Hepatocyte (in vitro differentiated cells): ENCODE measurements around the gene RYR3. TPM values are rescaled to one million over a fixed set of nuclear protein-coding genes. Genes with fewer than 3 reads are reported as not detected.

ENCODE experiments used
- DNase-seq: peaks from one replicate; pipeline ENCODE4 v3.0.0-alpha.2; 2016; ENCODE audit warnings: low spot score
- H2AFZ ChIP-seq: fragments of 200-600 bp; sonication (generic); 2 replicates; pipeline ENCODE4 v1.6.0; 2016; ENCODE audit warnings: antibody characterized with exemption, mild to moderate bottlenecking
- H3K27ac ChIP-seq: fragments of 200-600 bp; sonication (generic); 2 replicates; pipeline ENCODE4 v1.5.1; 2016; ENCODE audit warnings: mild to moderate bottlenecking
- H3K27me3 ChIP-seq: fragments of 200-600 bp; sonication (generic); 2 replicates; pipeline ENCODE4 v1.6.1; 2016
- H3K36me3 ChIP-seq: fragments of 200-600 bp; sonication (generic); replicated peaks from 2 replicates; pipeline ENCODE4 v1.5.1; 2016; ENCODE audit warnings: low read depth; ENCODE audit not compliant: insufficient read depth
- H3K4me1 ChIP-seq: fragments of 200-600 bp; sonication (generic); 2 replicates; pipeline ENCODE4 v1.5.1; 2016; ENCODE audit warnings: mild to moderate bottlenecking, moderate library complexity; ENCODE audit not compliant: insufficient read depth
- H3K4me2 ChIP-seq: fragments of 200-600 bp; sonication (generic); 2 replicates; pipeline ENCODE4 v1.6.0; 2016
- H3K4me3 ChIP-seq: fragments of 200-600 bp; sonication (generic); 2 replicates; pipeline ENCODE4 v1.5.1; 2016; ENCODE audit warnings: mild to moderate bottlenecking
- H3K79me2 ChIP-seq: fragments of 200-600 bp; sonication (generic); 2 replicates; pipeline ENCODE4 v1.6.0; 2017; ENCODE audit warnings: mild to moderate bottlenecking
- H3K9me2 ChIP-seq: fragments of 200-600 bp; sonication (generic); replicated peaks from 2 replicates; pipeline ENCODE4 v1.6.0; 2017; ENCODE audit warnings: mild to moderate bottlenecking; ENCODE audit not compliant: insufficient read depth
- H3K9me3 ChIP-seq: fragments of 200-600 bp; sonication (generic); 2 replicates; pipeline ENCODE4 v1.5.1; 2016; ENCODE audit warnings: low read depth, mild to moderate bottlenecking
- H4K20me1 ChIP-seq: fragments of 200-600 bp; sonication (generic); 2 replicates; pipeline ENCODE4 v1.6.0; 2016; ENCODE audit warnings: mild to moderate bottlenecking; ENCODE audit not compliant: insufficient read depth, poor library complexity, severe bottlenecking
- CTCF ChIP-seq: fragments of 200-600 bp; sonication (generic); IDR thresholded peaks from 2 replicates; pipeline ENCODE4 v1.5.1; 2016; ENCODE audit warnings: antibody characterized with exemption, mild to moderate bottlenecking; ENCODE audit not compliant: poor library complexity
- EZH2 ChIP-seq: fragments of 200-600 bp; sonication (generic); IDR thresholded peaks from 2 replicates; pipeline ENCODE4 v1.6.1; 2016; ENCODE audit warnings: antibody characterized with exemption, mild to moderate bottlenecking, borderline replicate concordance
- EZH2phosphoT487 ChIP-seq: fragments of 200-600 bp; sonication (generic); IDR thresholded peaks from one replicate; pipeline ENCODE4 v1.6.1; 2018; ENCODE audit warnings: antibody characterized with exemption, mild to moderate bottlenecking, low read depth, moderate library complexity; ENCODE audit not compliant: unreplicated experiment, severe bottlenecking
- WGBS: methylation state at CpG from one replicate; pipeline ENCODE4 v1.1.6; 2016; ENCODE audit warnings: low lambda C conversion rate; ENCODE audit errors: missing lambda C conversion rate; 5-methylcytosine and 5-hydroxymethylcytosine counted together
- polyA plus RNA-seq: library from polyadenylated mRNA; unstranded; fragments of >200 nt; fragmentation: Nextera tagmentation; extraction: Ambion mirVana; gene quantifications from 2 replicates; pipeline ENCODE4 v1.2.1, GENCODE V29; 2016
- total RNA-seq: library from RNA; depleted of rRNA; stranded (reverse); fragments of >200 nt; gene quantifications from 2 replicates; pipeline ENCODE4 v1.2.3, GENCODE V29; 2014

RYR3 gene
- total and polyA plus RNA-seq, 2 experiments from 2014 or later: 0.36 to 0.37 TPM

GRCh38 chr15:33766389-33766788 lies 455.6 kb downstream of the RYR3 start:
- WGBS: 87% methylated on average over 7 of the region's 7 CpGs

GRCh38 chr15:33768670-33769190 lies 458.0 kb downstream of the RYR3 start:
- no peaks in the 10 kb centered on the region for H4K20me1 ChIP-seq
- no peaks in the 10 kb centered on the region for H3K36me3 ChIP-seq
- H3K4me1 ChIP-seq: no peaks in the 10 kb centered on the region
- H3K79me2 ChIP-seq: no peaks in the 10 kb centered on the region
- no peak for DNase-seq
- no peak overlapping the region for H3K4me2 ChIP-seq
- H3K27ac ChIP-seq: no peak overlapping the region
- no peaks in the 10 kb centered on the region for H3K9me3 ChIP-seq
- no peak overlapping the region for H2AFZ ChIP-seq
- H3K4me3 ChIP-seq: no peak overlapping the region
- H3K27me3 ChIP-seq: no peaks in the 10 kb centered on the region
- whole genome bisulfite sequencing: 88% methylated on average over 6 of the region's 6 CpGs
- H3K9me2 ChIP-seq: no peaks in the 10 kb centered on the region
- no peak for TF ChIP-seq CTCF
- no peak for TF ChIP-seq EZH2
- no peak for TF ChIP-seq EZH2phosphoT487

More at GRCh38 chr15:33766389-33766788, 455.6 kb downstream of the RYR3 start:
- Histone ChIP-seq H3K4me3 (no peak overlapping the region), H3K4me1 (no peaks in the 10 kb centered on the region), H3K27ac (no peak overlapping the region), H4K20me1 (no peaks in the 10 kb centered on the region), H3K79me2 (no peaks in the 10 kb centered on the region), H3K36me3 (no peaks in the 10 kb centered on the region), H3K27me3 (no peaks in the 10 kb centered on the region), H3K9me2 (no peaks in the 10 kb centered on the region), H3K4me2 (no peak overlapping the region), H3K9me3 (no peaks in the 10 kb centered on the region), H2AFZ (no peak overlapping the region)
- DNase-seq: no peak
- TF ChIP-seq CTCF (no peak), EZH2 (no peak), EZH2phosphoT487 (no peak)

- Histone ChIP-seq H3K4me3 (no peak overlapping the region), H3K4me2 (no peak overlapping the region), H3K4me1 (no peaks in the 10 kb centered on the region), H3K27me3 (no peaks in the 10 kb centered on the region), H3K9me3 (no peaks in the 10 kb centered on the region), H3K9me2 (no peaks in the 10 kb centered on the region), H3K36me3 (no peaks in the 10 kb centered on the region), H2AFZ (no peak overlapping the region), H3K27ac (no peak overlapping the region), H3K79me2 (no peaks in the 10 kb centered on the region), H4K20me1 (no peaks in the 10 kb centered on the region)
- TF ChIP-seq EZH2: no peak
- DNase-seq: no peak
- 68% methylated on average over 3 of the region's 3 CpGs for WGBS
These were observed 463.2 kb downstream of the RYR3 start for GRCh38 chr15:33773969-33774368.

- no peak overlapping the region for H2AFZ ChIP-seq
- no peaks in the 10 kb centered on the region for H3K4me1 ChIP-seq
- H3K79me2 ChIP-seq: no peaks in the 10 kb centered on the region
- no peak overlapping the region for H3K27ac ChIP-seq
- H3K27me3 ChIP-seq: no peaks in the 10 kb centered on the region
- no peaks in the 10 kb centered on the region for H3K9me3 ChIP-seq
- TF ChIP-seq EZH2 (no peak), EZH2phosphoT487 (no peak), CTCF (no peak)
- no peaks in the 10 kb centered on the region for H3K9me2 ChIP-seq
- H3K4me3 ChIP-seq: no peak overlapping the region
- 76% methylated on average over 2 of the region's 2 CpGs for WGBS
- no peaks in the 10 kb centered on the region for H4K20me1 ChIP-seq
- no peak overlapping the region for H3K4me2 ChIP-seq
- H3K36me3 ChIP-seq: no peaks in the 10 kb centered on the region
- DNase-seq: no peak
These were observed 468.1 kb downstream of the RYR3 start for GRCh38 chr15:33778852-33779251.
